ENCODE measurements around the gene SNX25.
"Not testable (repeated sequence)": the region's sequence is repeated elsewhere in the genome, so short reads cannot be mapped to it uniquely, and the experiment has no call there.

The SNX25 gene

GRCh38 chr4:185307136-185307950 is 97.9 kb downstream of the SNX25 start:
- no peak for DNase-seq (ENCODE audit: low spot score)

- no peak for DNase-seq (ENCODE audit: low spot score)
These were observed 100.4 kb downstream of the SNX25 start for GRCh38 chr4:185309770-185310169.

DNA sequence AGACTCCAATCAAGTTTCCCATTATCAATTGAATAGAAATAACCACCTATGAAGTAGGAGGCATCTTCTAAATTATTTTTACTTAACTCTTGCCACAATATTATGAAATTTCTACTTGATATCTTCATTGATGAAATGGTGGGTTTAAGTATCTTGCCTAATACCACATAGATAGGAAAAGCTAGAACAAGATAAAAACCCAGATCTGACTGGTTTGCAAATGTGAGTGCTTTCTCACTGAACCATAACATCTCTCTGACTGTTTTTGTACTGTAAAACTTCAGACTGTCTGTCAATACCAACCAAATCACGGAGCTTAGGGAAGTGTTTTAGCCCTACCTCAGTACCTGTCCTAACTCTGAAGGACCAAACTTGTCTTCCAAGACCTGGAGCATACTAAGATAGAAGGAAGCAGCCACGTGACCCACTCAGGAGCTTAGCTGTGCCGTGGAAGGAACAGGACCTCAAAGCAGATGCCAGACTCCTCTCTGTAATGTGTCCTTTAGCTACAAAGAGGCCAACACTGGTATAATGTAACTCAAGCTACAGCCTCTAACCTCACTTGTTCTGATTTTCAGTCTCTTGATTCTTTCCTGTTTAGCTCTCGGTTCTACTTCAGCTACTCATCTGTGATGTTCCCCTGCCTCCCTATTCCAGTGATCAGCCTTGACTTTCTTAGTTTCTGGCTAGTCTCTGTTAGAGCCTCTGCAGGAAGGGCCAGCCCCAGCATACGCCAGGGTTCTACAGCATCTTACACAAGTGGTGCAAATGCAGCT is 101.9 kb downstream of the SNX25 start:
- no peak for DNase-seq (ENCODE audit: low spot score)

DNA sequence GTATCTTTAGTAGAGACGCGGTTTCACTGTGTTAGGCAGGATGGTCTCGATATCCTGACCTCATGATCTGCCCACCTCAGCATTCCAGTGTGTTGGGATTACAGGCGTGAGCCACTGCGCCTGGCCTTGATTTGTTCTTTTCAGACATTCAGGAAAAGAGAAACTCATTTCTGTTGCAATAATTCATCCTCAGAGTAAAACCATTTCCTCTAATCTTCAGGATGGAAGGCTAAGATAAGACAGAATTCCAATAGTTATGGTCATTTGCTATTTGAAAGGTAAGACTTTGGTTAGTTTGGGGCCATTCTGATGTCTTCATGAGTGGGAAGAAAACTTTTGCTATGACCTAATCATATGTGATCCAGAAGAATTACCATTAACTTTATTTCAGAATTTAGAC is 103.3 kb downstream of the SNX25 start:
- DNase-seq (ENCODE audit: low spot score): no peak

DNA sequence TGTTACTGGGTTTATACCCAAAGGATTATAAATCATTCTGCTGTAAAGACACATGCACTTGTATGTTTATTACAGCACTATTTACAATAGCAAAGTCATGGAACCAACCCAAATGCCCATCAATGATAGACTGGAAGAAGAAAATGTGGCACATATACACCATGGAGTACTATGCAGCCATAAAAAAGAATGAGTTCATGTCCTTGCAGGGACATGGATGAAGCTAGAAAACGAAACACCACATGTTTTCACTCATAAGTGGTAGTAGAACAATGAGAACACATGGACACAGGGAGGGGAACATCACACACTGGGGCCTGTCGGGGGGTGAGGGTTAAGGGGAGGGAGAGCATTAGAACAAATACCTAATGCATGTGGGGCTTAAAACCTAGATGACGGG is 108.1 kb downstream of the SNX25 start:
- not testable (repeated sequence) for DNase-seq (ENCODE audit: low spot score)

DNA sequence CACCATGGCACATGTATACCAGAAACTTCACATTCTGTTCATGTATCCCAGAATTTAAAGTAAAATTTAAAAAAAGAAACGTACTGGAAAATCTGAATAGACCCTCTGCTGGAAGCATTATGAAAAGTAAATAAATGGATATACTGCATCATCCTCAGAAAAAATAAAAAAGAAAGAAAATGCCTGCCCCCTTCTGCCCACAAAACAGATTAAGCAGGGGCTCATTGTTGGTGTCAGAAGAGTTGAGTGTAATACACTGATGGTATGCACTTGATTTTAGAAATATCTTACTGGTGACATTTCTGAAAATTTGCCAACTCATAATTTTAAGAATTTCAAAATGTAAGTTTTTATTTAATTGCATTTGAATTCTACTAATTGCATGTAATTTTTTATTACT is 108.5 kb downstream of the SNX25 start:
- no peak for DNase-seq (ENCODE audit: low spot score)

DNA sequence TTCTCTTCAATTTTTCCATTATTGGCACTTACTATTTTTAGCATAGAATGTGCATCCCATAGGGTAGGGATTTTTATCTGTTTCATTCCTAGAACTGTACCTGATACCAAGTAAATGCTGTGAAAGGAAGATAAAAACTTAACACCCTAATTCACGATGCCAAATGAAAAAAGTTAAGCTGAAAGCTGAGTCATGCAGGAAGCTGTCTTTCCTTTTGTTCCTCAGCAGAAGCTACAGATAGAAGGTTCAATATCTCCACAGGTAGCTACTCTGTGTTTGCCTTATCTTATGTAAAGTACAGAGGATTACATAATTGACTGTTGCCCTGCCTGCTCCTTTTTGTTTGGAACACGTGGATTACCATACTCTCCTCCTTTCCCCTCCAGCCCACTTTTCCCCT is 109.3 kb downstream of the SNX25 start:
- DNase-seq (ENCODE audit: low spot score): peak; percentile 57

DNA sequence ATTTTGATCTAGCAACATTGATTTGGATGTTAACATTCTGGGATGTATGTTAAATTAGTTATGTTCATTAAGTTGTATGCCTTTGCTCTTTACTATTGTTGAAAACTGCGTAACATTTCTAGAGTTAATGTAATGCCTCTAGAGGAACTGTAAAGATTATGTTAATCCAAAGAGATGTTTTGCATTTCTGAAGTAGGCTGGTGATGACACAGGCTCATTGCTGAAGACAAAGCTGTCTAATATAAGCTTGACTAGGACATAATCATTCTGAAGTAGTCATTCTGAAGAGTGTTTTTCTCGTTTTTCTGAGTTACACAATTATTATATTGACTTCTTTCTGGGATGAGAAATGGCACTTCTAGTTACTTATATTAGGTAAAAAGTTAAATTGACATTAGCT is 113.4 kb downstream of the SNX25 start:
- no peak for DNase-seq (ENCODE audit: low spot score)

- DNase-seq (ENCODE audit: low spot score): no peak
These were observed 114.2 kb downstream of the SNX25 start for GRCh38 chr4:185323606-185324005.

GRCh38 chr4:185324361-185324760 is 115.0 kb downstream of the SNX25 start:
- DNase-seq (ENCODE audit: low spot score): not testable (repeated sequence)

DNA sequence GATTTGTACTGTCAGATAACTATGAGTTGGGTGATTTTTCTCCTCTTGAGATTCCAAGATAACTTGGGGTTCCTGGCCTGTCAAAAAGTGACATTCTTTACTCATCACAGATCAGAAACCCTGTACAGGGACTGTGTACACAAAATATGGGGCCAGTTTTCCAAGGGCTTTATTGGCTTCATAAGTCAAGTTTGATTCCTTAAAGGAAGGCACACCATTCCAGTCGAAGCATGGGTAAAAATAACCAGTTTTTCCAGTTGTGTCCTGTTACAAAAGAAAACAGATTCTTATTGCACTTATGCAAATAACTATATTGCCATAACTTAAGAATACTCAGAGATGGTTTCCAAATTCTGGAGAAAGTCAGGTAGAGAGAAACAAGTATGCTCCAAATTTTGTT is 116.3 kb downstream of the SNX25 start:
- DNase-seq (ENCODE audit: low spot score): not testable (repeated sequence)

DNA sequence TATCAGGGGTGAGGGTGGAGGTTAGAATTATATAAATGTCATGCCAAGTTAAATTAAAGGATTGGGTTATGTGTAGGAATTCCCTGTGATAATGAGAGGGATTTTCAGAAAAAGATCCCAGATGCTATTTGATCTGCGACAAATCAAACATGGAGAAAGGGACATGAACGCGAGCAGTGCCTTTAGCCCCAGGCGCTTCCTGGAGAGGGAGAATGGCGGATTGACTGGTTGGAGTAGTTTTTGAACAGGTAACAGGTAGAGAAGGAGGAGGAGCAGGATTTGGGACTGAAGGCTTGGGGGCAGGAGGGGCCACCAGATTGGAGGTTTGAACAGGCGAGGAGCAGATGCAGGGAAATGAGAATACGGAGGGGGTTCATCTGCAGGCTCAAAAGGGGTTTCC is 119.2 kb downstream of the SNX25 start:
- no peak for DNase-seq (ENCODE audit: low spot score)

- DNase-seq (ENCODE audit: low spot score): not testable (repeated sequence)
These were observed 120.6 kb downstream of the SNX25 start for GRCh38 chr4:185329879-185330510.

DNA sequence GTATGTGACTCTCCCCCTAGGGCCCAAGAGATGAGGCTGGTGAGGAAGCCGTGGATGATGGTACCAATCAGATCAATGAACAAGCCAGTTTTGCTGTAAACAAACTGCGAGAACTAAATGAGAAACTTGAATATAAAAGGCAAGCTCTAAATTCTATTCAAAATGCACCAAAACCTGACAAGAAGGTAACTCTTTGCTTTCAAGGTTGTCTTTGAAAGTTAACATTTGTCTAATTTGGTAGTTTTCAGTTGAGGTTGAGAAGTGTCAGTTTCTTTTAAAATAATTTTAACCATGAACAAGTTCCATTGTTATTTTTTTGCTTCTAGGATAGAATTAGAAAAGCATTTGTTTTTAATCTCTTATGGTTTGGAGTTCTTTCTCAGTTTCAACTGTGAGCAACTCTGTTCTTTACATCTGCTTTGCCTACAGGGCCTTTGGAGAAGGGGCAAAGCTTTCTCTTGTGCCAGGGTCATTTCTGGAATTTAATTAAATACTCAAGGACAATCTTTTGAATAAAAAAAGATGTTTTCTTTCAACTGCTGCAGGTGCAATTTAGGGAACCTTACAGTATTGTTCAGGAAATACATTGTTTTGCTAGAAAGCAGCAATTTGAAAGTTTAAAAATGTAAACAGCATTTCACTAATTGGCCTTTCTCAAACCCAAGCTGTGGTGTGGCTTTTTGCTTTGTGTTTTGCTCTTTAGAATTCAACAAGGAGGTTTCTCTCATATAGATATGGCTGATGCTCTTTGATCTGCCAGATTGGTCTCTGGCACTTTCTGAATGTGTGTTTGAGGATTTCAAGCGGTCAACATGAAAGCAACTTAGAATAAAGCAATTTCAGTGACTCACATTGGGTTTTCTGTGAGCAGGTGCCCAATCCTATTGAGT is 123.4 kb downstream of the SNX25 start:
- no peak for DNase-seq (ENCODE audit: low spot score)

DNA sequence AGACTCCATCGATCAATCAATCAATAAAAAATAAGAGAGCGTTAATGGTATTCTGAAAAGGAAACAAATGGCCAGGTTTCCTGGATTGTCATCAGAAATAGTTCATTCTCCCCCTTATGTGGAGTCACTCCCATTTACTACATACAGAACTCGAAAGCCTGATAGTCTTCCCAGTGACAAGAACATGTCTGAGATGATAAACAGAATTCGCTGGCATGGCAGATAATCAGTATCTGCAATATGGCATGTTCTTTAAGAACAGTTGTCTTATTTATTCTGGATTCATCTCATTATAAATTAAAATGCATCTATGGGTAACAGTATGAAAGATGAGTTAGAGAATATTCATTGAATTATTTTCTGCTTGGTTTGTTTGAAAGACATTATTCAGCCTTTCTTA is 124.9 kb downstream of the SNX25 start:
- no peak for DNase-seq (ENCODE audit: low spot score)

GRCh38 chr4:185335579-185335978 is 126.2 kb downstream of the SNX25 start:
- DNase-seq (ENCODE audit: low spot score): no peak

DNA sequence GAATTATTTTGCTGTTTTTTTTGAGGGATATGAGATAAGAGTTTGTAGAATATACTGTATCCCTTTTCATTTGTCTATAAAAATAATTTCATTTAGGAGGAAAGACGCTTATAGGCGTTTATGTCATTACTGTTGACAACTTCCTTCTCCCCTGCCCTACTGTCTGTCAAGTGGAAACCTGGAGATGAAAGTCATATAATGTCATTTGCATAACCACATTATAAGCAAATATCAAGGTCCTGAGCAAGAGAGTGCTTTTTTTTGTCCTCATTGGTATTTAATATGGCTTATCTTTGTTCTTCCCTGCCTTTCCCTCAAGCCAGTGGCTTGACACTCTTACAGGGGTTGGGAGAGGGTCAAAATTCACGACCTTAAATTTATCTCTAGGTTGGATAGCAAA is 130.5 kb downstream of the SNX25 start:
- DNase-seq (ENCODE audit: low spot score): no peak

DNA sequence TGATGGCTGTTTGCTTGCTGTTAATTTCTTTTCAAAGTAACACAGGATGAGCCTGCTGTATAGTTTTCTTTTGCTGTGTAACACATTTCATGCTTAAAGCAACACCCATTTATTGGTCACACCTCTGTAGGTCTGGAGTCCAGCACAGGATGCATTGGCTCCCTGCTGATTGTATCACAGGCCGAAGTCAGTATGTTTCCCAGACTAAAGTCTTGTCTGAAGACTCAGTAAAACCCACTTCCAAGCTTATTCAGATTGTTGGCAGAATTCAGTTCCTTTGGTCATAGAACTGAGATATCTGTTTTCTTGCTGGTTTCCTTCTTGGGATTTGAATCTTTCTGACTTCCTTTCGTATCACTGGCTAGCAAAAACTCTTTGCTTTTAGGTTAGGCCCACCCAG is 132.0 kb downstream of the SNX25 start:
- no peak for DNase-seq (ENCODE audit: low spot score)

- DNase-seq (ENCODE audit: low spot score): no peak
These were observed 132.4 kb downstream of the SNX25 start for GRCh38 chr4:185341841-185342240.

GRCh38 chr4:185343726-185344581 is 134.6 kb downstream of the SNX25 start:
- no peak for DNase-seq (ENCODE audit: low spot score)
